MM.1S (cell line): ENCODE results near the gene APOL3.

Experiments used
- DNase-seq: peaks from one replicate; pipeline ENCODE4 v3.0.0-alpha.2; 2015
- H2AFZ ChIP-seq: fragments of 300-600 bp; sonication (generic); 2 replicates; pipeline ENCODE4 v1.6.0; 2016; ENCODE audit warnings: antibody characterized with exemption, low read length
- H3F3A ChIP-seq: fragments of 300-600 bp; sonication (generic); 2 replicates; pipeline ENCODE4 v1.6.1; 2016; ENCODE audit warnings: mild to moderate bottlenecking, antibody characterized with exemption, low read length, moderate library complexity, mixed read lengths; ENCODE audit not compliant: insufficient read depth
- H3K27ac ChIP-seq: fragments of 300-600 bp; sonication (generic); 2 replicates; pipeline ENCODE4 v1.5.1; 2016; ENCODE audit warnings: mild to moderate bottlenecking, low read length
- H3K27me3 ChIP-seq: fragments of 300-600 bp; sonication (generic); replicated peaks from 2 replicates; pipeline ENCODE4 v1.6.0; 2016; ENCODE audit warnings: low read length; ENCODE audit not compliant: insufficient read depth
- H3K36me3 ChIP-seq: fragments of 300-600 bp; sonication (generic); replicated peaks from 2 replicates; pipeline ENCODE4 v1.6.1; 2016; ENCODE audit warnings: mild to moderate bottlenecking, low read length, mixed read lengths; ENCODE audit not compliant: insufficient read depth
- H3K4me1 ChIP-seq: fragments of 300-600 bp; sonication (generic); 2 replicates; pipeline ENCODE4 v1.6.1; 2016; ENCODE audit warnings: low read length, mixed read lengths
- H3K4me2 ChIP-seq: fragments of 300-600 bp; sonication (generic); 2 replicates; pipeline ENCODE4 v1.6.0; 2016; ENCODE audit warnings: low read depth, low read length
- H3K4me3 ChIP-seq: fragments of 300-600 bp; sonication (generic); 2 replicates; pipeline ENCODE4 v1.5.1; 2016; ENCODE audit warnings: low read length, mixed read lengths
- H3K79me2 ChIP-seq: fragments of 300-600 bp; sonication (generic); 2 replicates; pipeline ENCODE4 v1.6.1; 2016; ENCODE audit warnings: mixed run types, low read length, mixed read lengths
- H3K9ac ChIP-seq: fragments of 300-600 bp; sonication (generic); 2 replicates; pipeline ENCODE4 v1.6.1; 2016; ENCODE audit warnings: low read length, mixed read lengths
- H3K9me2 ChIP-seq: fragments of 300-600 bp; sonication (generic); replicated peaks from 2 replicates; pipeline ENCODE4 v1.6.1; 2016; ENCODE audit warnings: mild to moderate bottlenecking, low read length, mixed read lengths; ENCODE audit not compliant: insufficient read depth
- H3K9me3 ChIP-seq: fragments of 300-600 bp; sonication (generic); replicated peaks from 2 replicates; pipeline ENCODE4 v1.6.1; 2016; ENCODE audit warnings: mild to moderate bottlenecking, low read length, mixed read lengths; ENCODE audit not compliant: insufficient read depth
- H4K20me1 ChIP-seq: fragments of 300-600 bp; sonication (generic); 2 replicates; pipeline ENCODE4 v1.6.1; 2016; ENCODE audit warnings: mild to moderate bottlenecking, low read length, moderate library complexity, mixed read lengths; ENCODE audit not compliant: insufficient read depth
- CTCF ChIP-seq: fragments of 300-600 bp; sonication (generic); IDR thresholded peaks from 2 replicates; pipeline ENCODE4 v1.5.1; 2016; ENCODE audit warnings: antibody characterized with exemption, low read length, mixed read lengths
- EZH2 ChIP-seq: fragments of 300-600 bp; sonication (generic); optimal IDR thresholded peaks from 2 replicates; pipeline ENCODE3; 2017; ENCODE audit warnings: low read depth, mild to moderate bottlenecking, antibody characterized with exemption, low read length, mixed read lengths
- EZH2phosphoT487 ChIP-seq: fragments of 300-600 bp; sonication (generic); IDR thresholded peaks from 2 replicates; pipeline ENCODE4 v1.6.1; 2018; ENCODE audit warnings: antibody characterized with exemption, low read length

APOL3 gene

GRCh38 chr22:36134182-36134581 is 26.4 kb downstream of the APOL3 start:
- Histone ChIP-seq H2AFZ (no peak overlapping the region), H3K9ac (no peak overlapping the region), H3K4me3 (no peak overlapping the region), H3F3A (no peaks in the 10 kb centered on the region), H3K27me3 (peaks cover 9% of the 10 kb centered on the region), H3K4me2 (no peak overlapping the region), H3K79me2 (no peaks in the 10 kb centered on the region), H3K27ac (no peak overlapping the region), H3K9me2 (no peaks in the 10 kb centered on the region), H4K20me1 (no peaks in the 10 kb centered on the region), H3K4me1 (no peaks in the 10 kb centered on the region), H3K9me3 (no peaks in the 10 kb centered on the region), H3K36me3 (no peaks in the 10 kb centered on the region)
- no peak for TF ChIP-seq EZH2phosphoT487
- TF ChIP-seq EZH2: no peak
- no peak for TF ChIP-seq CTCF
- no peak for DNase-seq

- Histone ChIP-seq H3K79me2 (no peaks in the 10 kb centered on the region), H3K27ac (no peak overlapping the region), H3K27me3 (peaks cover 9% of the 10 kb centered on the region), H3K9ac (no peak overlapping the region), H3K4me2 (no peak overlapping the region), H3K36me3 (no peaks in the 10 kb centered on the region), H3K9me2 (no peaks in the 10 kb centered on the region), H3F3A (no peaks in the 10 kb centered on the region), H3K4me3 (no peak overlapping the region), H4K20me1 (no peaks in the 10 kb centered on the region), H2AFZ (no peak overlapping the region), H3K9me3 (no peaks in the 10 kb centered on the region), H3K4me1 (no peaks in the 10 kb centered on the region)
- TF ChIP-seq EZH2phosphoT487 (no peak), EZH2 (no peak), CTCF (no peak)
- no peak for DNase-seq
Observed at GRCh38 chr22:36131907-36132306, 28.6 kb downstream of the APOL3 start.

GRCh38 chr22:36129486-36130388 is 30.8 kb downstream of the APOL3 start:
- H2AFZ ChIP-seq: no peak overlapping the region
- H3K36me3 ChIP-seq: no peaks in the 10 kb centered on the region
- no peak overlapping the region for H3K4me2 ChIP-seq
- no peak overlapping the region for H3K9ac ChIP-seq
- H3K9me2 ChIP-seq: no peaks in the 10 kb centered on the region
- no peak for DNase-seq
- H4K20me1 ChIP-seq: no peaks in the 10 kb centered on the region
- no peaks in the 10 kb centered on the region for H3K9me3 ChIP-seq
- no peaks in the 10 kb centered on the region for H3F3A ChIP-seq
- no peak overlapping the region for H3K4me3 ChIP-seq
- no peaks in the 10 kb centered on the region for H3K79me2 ChIP-seq
- no peak overlapping the region for H3K27ac ChIP-seq
- TF ChIP-seq EZH2 (no peak), EZH2phosphoT487 (no peak), CTCF (no peak)
- H3K4me1 ChIP-seq: no peaks in the 10 kb centered on the region
- H3K27me3 ChIP-seq: peaks cover 9% of the 10 kb centered on the region
